ENCODE data around the gene PTHLH. TPM values are rescaled to one million over a fixed set of nuclear protein-coding genes. Genes with fewer than 3 reads are reported as not detected.
A peak's percentile ranks its signal among the peaks of the same experiment; 100 is the strongest.

PTHLH gene
- total RNA-seq, 5 donors from 2014 or later (not counting 1 experiment from before 2014, with no cell fraction given) = not detected

- DNase-seq = no peak
- ChIA-PET CTCF (no interaction called here), POLR2A (no interaction called here)
- Mint-ChIP-seq H3K36me3 (no peaks in the 10 kb centered on the region), H3K27me3 (peaks cover 65 to 80% of the 10 kb centered on the region in 2 donors), H3K4me1 (peaks cover 14 to 34% (median 32%) of the 10 kb centered on the region in 3 donors), H3K27ac (no peak overlapping the region), H3K9me3 (no peaks in the 10 kb centered on the region), H3K4me3 (peak overlapping the region; percentile 54 to 62 (median 58))
- H3K9me3 ChIP-seq = no peaks in the 10 kb centered on the region
- peaks cover 39 to 56% of the 10 kb centered on the region in 2 experiments for H3K27me3 ChIP-seq (replicated peaks in 1 of 2; ENCODE audit: control insufficient read depth in 2 of 2, extremely low read depth in 1 of 2, insufficient read depth in 2 of 2, low read length in 1 of 2)
- no peak overlapping the region for H3K27ac ChIP-seq (ENCODE audit: low read length)
- H3K4me3 ChIP-seq (ENCODE audit: control insufficient read depth in 1 of 2, extremely low read depth in 1 of 2, low read length in 1 of 2) = no peak overlapping the region
- no peaks in the 10 kb centered on the region for H3K36me3 ChIP-seq (ENCODE audit: control insufficient read depth in 2 of 2, extremely low read depth in 1 of 2, insufficient read depth in 1 of 2, low read length in 1 of 2)
- 23% methylated on average over 10 of the region's 11 CpGs for WGBS (ENCODE audit: insufficient coverage)
- peaks cover 4 to 29% of the 10 kb centered on the region in 2 experiments for H3K4me1 ChIP-seq (ENCODE audit: control insufficient read depth in 1 of 2, extremely low read depth in 1 of 2, insufficient read depth in 2 of 2, low read length in 2 of 2)
- ATAC-seq (replicated peaks in 1 of 4) = no peak
Measured at GRCh38 chr12:27971121-27971489, 1.4 kb downstream of the PTHLH start.

DNA sequence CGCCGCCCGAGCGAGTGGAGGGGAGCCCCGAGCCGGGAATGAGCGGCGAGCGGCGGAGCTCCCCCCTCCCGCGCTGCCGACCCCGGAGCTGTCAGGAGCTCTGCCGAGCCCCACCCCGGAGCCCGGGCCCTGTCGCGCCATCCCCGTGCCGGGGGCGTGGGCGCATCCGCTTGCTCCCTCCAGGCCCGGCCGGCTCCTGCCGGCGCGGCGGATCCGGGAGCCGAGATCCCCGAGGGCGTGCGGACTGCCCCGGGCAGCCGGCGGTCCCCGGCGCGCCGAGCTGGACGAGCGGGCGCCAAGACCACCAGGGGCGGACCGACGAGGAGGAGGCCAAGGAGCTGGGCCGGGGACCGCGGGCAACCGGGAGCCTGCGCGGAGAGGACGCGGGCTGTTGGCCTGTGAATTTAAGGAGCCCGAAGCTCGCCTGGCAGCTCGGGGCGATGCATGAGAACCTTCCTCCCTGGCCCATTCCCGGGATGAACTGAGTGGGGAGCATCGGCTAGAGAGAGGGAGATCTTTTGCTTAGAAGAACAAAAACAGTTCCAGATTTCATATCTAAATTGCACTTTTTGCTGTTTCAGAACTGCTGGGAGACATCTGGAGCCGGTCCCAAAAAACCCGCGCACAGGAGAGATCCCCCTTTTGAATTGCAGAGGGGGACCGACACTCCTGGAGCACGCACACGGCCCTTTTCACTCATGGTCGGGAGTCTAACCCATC is 2.0 kb downstream of the PTHLH start:
- ChIA-PET CTCF (no interaction called here), POLR2A (no interaction called here)
- Histone ChIP-seq H3K9me3 (no peaks in the 10 kb centered on the region), H3K27me3 (replicated peaks in 1 of 2; ENCODE audit: control insufficient read depth in 2 of 2, extremely low read depth in 1 of 2, insufficient read depth in 2 of 2, low read length in 1 of 2) (peaks cover 40 to 50% of the 10 kb centered on the region in 2 experiments), H3K4me3 (ENCODE audit: control insufficient read depth in 1 of 2, extremely low read depth in 1 of 2, low read length in 1 of 2) (peak overlapping the region in 1 of 2 donors; percentile 51), H3K27ac (ENCODE audit: low read length) (no peak overlapping the region), H3K36me3 (ENCODE audit: control insufficient read depth in 2 of 2, extremely low read depth in 1 of 2, insufficient read depth in 1 of 2, low read length in 1 of 2) (no peaks in the 10 kb centered on the region), H3K4me1 (ENCODE audit: control insufficient read depth in 1 of 2, extremely low read depth in 1 of 2, insufficient read depth in 2 of 2, low read length in 2 of 2) (peaks cover 4 to 29% of the 10 kb centered on the region in 2 experiments)
- DNase-seq (no peak), ATAC-seq (replicated peaks in 1 of 4) (peak in 2 of 4 experiments; percentile 26 to 29)
- Mint-ChIP-seq H3K4me3 (peak overlapping the region; percentile 54 to 72 (median 58)), H3K27me3 (peaks cover 63 to 78% of the 10 kb centered on the region in 2 donors), H3K9me3 (no peaks in the 10 kb centered on the region), H3K4me1 (peaks cover 14 to 28% (median 28%) of the 10 kb centered on the region in 3 donors), H3K27ac (no peak overlapping the region), H3K36me3 (no peaks in the 10 kb centered on the region)
- WGBS (ENCODE audit: insufficient coverage) = 3% methylated on average over 57 of the region's 69 CpGs

DNA sequence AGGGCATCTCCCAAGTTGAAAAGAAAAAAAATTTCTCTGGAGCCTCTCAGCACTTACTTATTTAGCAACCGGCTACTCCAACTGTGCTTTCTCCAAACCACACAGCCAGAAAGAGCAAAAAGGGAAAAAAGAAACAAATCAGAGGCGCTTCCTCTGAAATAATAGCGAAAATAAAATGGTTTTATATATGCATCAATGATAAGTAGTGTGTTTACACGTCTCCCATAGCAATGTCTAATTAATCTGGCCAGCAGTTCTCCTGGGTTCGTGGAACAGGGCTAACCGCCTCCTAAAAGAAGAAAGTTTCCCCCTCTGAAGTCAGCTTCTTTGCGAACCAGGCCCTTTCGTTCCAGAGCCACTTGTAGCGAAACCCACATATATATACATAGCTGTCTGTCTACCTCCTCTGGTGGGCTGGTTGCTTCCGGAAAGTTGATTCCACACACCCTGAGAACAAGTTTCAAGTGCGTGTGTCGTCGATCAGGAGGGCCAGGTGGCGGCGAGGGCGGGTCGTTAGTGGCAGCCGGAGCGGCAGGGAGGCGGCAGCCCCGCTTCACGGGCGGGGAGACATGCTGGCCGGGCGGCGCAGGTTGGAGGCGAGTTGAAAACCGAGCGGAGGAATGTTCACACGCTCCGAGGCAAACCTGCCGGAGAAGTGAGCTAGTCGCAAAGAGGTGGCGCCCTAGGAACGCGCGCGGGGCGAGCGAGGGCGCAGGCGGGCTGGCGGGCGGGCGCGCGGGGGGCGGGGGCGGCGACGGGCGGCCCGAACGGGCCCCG is 2.7 kb downstream of the PTHLH start:
- Histone ChIP-seq H3K4me3 (ENCODE audit: control insufficient read depth in 1 of 2, extremely low read depth in 1 of 2, low read length in 1 of 2) (peak overlapping the region; percentile 31 to 72), H3K27me3 (replicated peaks in 1 of 2; ENCODE audit: control insufficient read depth in 2 of 2, extremely low read depth in 1 of 2, insufficient read depth in 2 of 2, low read length in 1 of 2) (peaks cover 42 to 43% of the 10 kb centered on the region in 2 experiments), H3K36me3 (ENCODE audit: control insufficient read depth in 2 of 2, extremely low read depth in 1 of 2, insufficient read depth in 1 of 2, low read length in 1 of 2) (no peaks in the 10 kb centered on the region), H3K4me1 (ENCODE audit: control insufficient read depth in 1 of 2, extremely low read depth in 1 of 2, insufficient read depth in 2 of 2, low read length in 2 of 2) (peaks cover 4 to 22% of the 10 kb centered on the region in 2 experiments), H3K27ac (ENCODE audit: low read length) (no peak overlapping the region), H3K9me3 (no peaks in the 10 kb centered on the region)
- Mint-ChIP-seq H3K36me3 (no peaks in the 10 kb centered on the region), H3K27me3 (peaks cover 68 to 78% of the 10 kb centered on the region in 2 donors), H3K9me3 (no peaks in the 10 kb centered on the region), H3K4me3 (peak overlapping the region; percentile 72 to 82 (median 75)), H3K27ac (peak overlapping the region in 1 of 2 donors; percentile 55), H3K4me1 (peaks cover 14 to 26% (median 25%) of the 10 kb centered on the region in 3 donors)
- ChIA-PET POLR2A (no interaction called here), CTCF (no interaction called here)
- under 1% methylated on average over 43 of the region's 55 CpGs for WGBS (ENCODE audit: insufficient coverage)
- DNase-seq (peak in 16 of 35 experiments; percentile 1 to 41 (median 12)), ATAC-seq (replicated peaks in 1 of 4) (peak; percentile 51 to 69 (median 57))

- peaks cover 14 to 26% (median 25%) of the 10 kb centered on the region in 3 donors for H3K4me1 Mint-ChIP-seq
- peak in 1 of 4 experiments; percentile 15 for ATAC-seq (replicated peaks in 1 of 4)
- Histone ChIP-seq H3K4me3 (ENCODE audit: control insufficient read depth in 1 of 2, extremely low read depth in 1 of 2, low read length in 1 of 2) (peak overlapping the region; percentile 31 to 72), H3K27me3 (replicated peaks in 1 of 2; ENCODE audit: control insufficient read depth in 2 of 2, extremely low read depth in 1 of 2, insufficient read depth in 2 of 2, low read length in 1 of 2) (peaks cover 36 to 38% of the 10 kb centered on the region in 2 experiments), H3K27ac (ENCODE audit: low read length) (no peak overlapping the region), H3K9me3 (no peaks in the 10 kb centered on the region), H3K36me3 (ENCODE audit: control insufficient read depth in 2 of 2, extremely low read depth in 1 of 2, insufficient read depth in 1 of 2, low read length in 1 of 2) (no peaks in the 10 kb centered on the region), H3K4me1 (ENCODE audit: control insufficient read depth in 1 of 2, extremely low read depth in 1 of 2, insufficient read depth in 2 of 2, low read length in 2 of 2) (peaks cover 4 to 21% of the 10 kb centered on the region in 2 experiments)
- 11% methylated on average over 36 of the region's 38 CpGs for WGBS (ENCODE audit: insufficient coverage)
- peak overlapping the region; percentile 72 to 82 (median 75) for H3K4me3 Mint-ChIP-seq
- POLR2A ChIA-PET = no interaction called here
- CTCF ChIA-PET = interaction anchor here in 1 of 2 donors (0.6 kb wide), 1 partner anchor 322 kb away, joined by 3 read pairs; no protein-coding TSS in a partner anchor
- peaks cover 72 to 74% of the 10 kb centered on the region in 2 donors for H3K27me3 Mint-ChIP-seq
- H3K9me3 Mint-ChIP-seq = no peaks in the 10 kb centered on the region
- peak in 1 of 35 experiments; percentile 6 for DNase-seq
- H3K27ac Mint-ChIP-seq = no peak overlapping the region
- no peaks in the 10 kb centered on the region for H3K36me3 Mint-ChIP-seq
Measured at GRCh38 chr12:27968972-27969623, 3.4 kb downstream of the PTHLH start.

DNA sequence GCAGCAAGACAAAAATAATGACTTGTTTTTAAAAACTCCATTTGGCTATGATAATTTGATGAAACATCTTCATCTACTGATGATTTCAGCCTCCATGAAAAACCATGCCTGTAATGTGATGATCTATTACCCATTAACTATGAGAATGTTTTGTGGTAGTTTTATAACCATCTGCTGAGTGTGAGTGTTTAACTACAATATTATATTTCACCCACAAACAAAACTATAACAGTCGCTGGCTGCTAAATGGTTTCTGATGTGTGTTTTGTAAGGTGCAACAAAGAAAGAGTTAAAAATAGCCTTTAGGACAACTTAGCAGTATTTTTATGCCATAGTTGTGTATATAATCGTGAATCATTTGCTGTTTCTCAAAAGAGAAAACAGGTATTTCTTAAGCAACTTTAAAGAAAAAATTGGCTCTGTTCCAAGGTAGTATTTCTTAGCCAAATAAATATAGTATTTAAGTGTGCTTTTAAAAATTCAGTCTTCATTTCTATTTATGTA is 4.9 kb downstream of the PTHLH start:
- H3K27me3 ChIP-seq (replicated peaks in 1 of 2; ENCODE audit: control insufficient read depth in 2 of 2, extremely low read depth in 1 of 2, insufficient read depth in 2 of 2, low read length in 1 of 2) = peaks cover 28 to 39% of the 10 kb centered on the region in 2 experiments
- H3K27ac Mint-ChIP-seq = no peak overlapping the region
- peaks cover 4 to 21% of the 10 kb centered on the region in 2 experiments for H3K4me1 ChIP-seq (ENCODE audit: control insufficient read depth in 1 of 2, extremely low read depth in 1 of 2, insufficient read depth in 2 of 2, low read length in 2 of 2)
- H3K27me3 Mint-ChIP-seq = peaks cover 71 to 74% of the 10 kb centered on the region in 2 donors
- no CpG with 5 or more reads among the region's 2 CpGs for WGBS (ENCODE audit: insufficient coverage)
- DNase-seq (no peak), ATAC-seq (replicated peaks in 1 of 4) (no peak)
- H3K36me3 Mint-ChIP-seq = peaks cover 3% of the 10 kb centered on the region
- ChIA-PET POLR2A (no interaction called here), CTCF (interaction anchor here in 1 of 2 donors (0.6 kb wide), 1 partner anchor 55 kb away, joined by 5 read pairs; no protein-coding TSS in a partner anchor)
- no peaks in the 10 kb centered on the region for H3K9me3 ChIP-seq
- H3K4me3 ChIP-seq (ENCODE audit: control insufficient read depth in 1 of 2, extremely low read depth in 1 of 2, low read length in 1 of 2) = no peak overlapping the region
- no peak overlapping the region for H3K4me3 Mint-ChIP-seq
- H3K27ac ChIP-seq (ENCODE audit: low read length) = no peak overlapping the region
- H3K9me3 Mint-ChIP-seq = no peaks in the 10 kb centered on the region
- peaks cover 14 to 26% (median 25%) of the 10 kb centered on the region in 3 donors for H3K4me1 Mint-ChIP-seq
- no peaks in the 10 kb centered on the region for H3K36me3 ChIP-seq (ENCODE audit: control insufficient read depth in 2 of 2, extremely low read depth in 1 of 2, insufficient read depth in 1 of 2, low read length in 1 of 2)

DNA sequence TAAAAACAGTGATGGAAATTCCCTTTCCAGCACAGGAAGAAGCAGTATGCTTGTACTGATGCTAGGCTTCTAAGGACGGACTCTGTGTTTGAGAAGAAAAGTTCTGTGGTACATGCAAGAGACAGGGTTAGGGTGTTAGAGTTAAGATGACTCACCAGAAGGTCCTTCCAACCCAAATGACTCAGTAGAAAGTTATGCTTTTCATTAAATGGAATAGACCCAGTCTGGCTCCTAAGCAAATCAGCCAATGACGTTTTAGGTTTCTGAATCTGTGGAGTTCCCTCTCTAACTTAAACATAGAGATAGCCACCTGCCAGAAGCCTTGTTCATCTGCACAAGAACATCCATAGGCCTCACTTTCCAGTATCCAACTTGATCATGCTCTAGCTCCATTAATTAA is 5.7 kb downstream of the PTHLH start:
- Histone ChIP-seq H3K27me3 (replicated peaks in 1 of 2; ENCODE audit: control insufficient read depth in 2 of 2, extremely low read depth in 1 of 2, insufficient read depth in 2 of 2, low read length in 1 of 2) (peaks cover 28 to 39% of the 10 kb centered on the region in 2 experiments), H3K36me3 (ENCODE audit: control insufficient read depth in 2 of 2, extremely low read depth in 1 of 2, insufficient read depth in 1 of 2, low read length in 1 of 2) (no peaks in the 10 kb centered on the region), H3K9me3 (no peaks in the 10 kb centered on the region), H3K27ac (ENCODE audit: low read length) (no peak overlapping the region), H3K4me3 (ENCODE audit: control insufficient read depth in 1 of 2, extremely low read depth in 1 of 2, low read length in 1 of 2) (no peak overlapping the region), H3K4me1 (ENCODE audit: control insufficient read depth in 1 of 2, extremely low read depth in 1 of 2, insufficient read depth in 2 of 2, low read length in 2 of 2) (peaks cover 4 to 21% of the 10 kb centered on the region in 2 experiments)
- Mint-ChIP-seq H3K27me3 (peaks cover 67 to 74% of the 10 kb centered on the region in 2 donors), H3K4me1 (peaks cover 14 to 26% (median 25%) of the 10 kb centered on the region in 3 donors), H3K9me3 (no peaks in the 10 kb centered on the region), H3K27ac (no peak overlapping the region), H3K36me3 (peaks cover 3% of the 10 kb centered on the region), H3K4me3 (no peak overlapping the region)
- ATAC-seq (replicated peaks in 1 of 4) = no peak
- CTCF ChIA-PET = interaction anchor here in 1 of 2 donors (0.6 kb wide), 2 partner anchors 15 to 54 kb away, joined by 3 to 5 read pairs; no protein-coding TSS in a partner anchor
- 29% methylated on average over 1 of the region's 2 CpGs for WGBS (ENCODE audit: insufficient coverage)
- POLR2A ChIA-PET = no interaction called here
- no peak for DNase-seq

All from T-cell (primary cell).